Cardiac muscle cell (in vitro differentiated cells and primary cell): ENCODE data around the gene TLCD5. TPM values are rescaled to one million over a fixed set of nuclear protein-coding genes. Genes with fewer than 3 reads are reported as not detected.

ENCODE experiments used
- DNase-seq, 2 donors: peaks; one replicate each; pipeline versions ENCODE4 v3.0.0 to v3.0.0-alpha.2; 2010 to 2017; ENCODE audit warnings: low read depth in 1 of 2, low spot score in 1 of 2
- H3K27ac ChIP-seq: fragments of 200-600 bp; sonication (generic); 2 replicates; pipeline ENCODE4 v1.5.1; 2016
- H3K27me3 ChIP-seq: fragments of 200-600 bp; sonication (generic); 2 replicates; pipeline ENCODE4 v1.6.0; 2016; ENCODE audit warnings: control low read depth
- H3K36me3 ChIP-seq: fragments of 200-600 bp; sonication (generic); 2 replicates; pipeline ENCODE4 v1.5.1; 2016; ENCODE audit warnings: control low read depth
- H3K4me1 ChIP-seq: fragments of 200-600 bp; sonication (generic); 2 replicates; pipeline ENCODE4 v1.8.1; 2017; ENCODE audit warnings: low read depth, mild to moderate bottlenecking, mixed run types
- H3K4me3 ChIP-seq: fragments of 200-600 bp; sonication (generic); 2 replicates; pipeline ENCODE4 v1.5.1; 2016; ENCODE audit warnings: mild to moderate bottlenecking
- H3K9me3 ChIP-seq: fragments of 200-600 bp; sonication (generic); 2 replicates; pipeline ENCODE4 v1.5.1; 2017; ENCODE audit warnings: low read depth, mild to moderate bottlenecking, control low read depth
- CTCF ChIP-seq: IDR thresholded peaks from 2 replicates; pipeline ENCODE4 v1.5.1; 2012; ENCODE audit warnings: low read depth, mild to moderate bottlenecking, low read length
- polyA plus RNA-seq: library from polyadenylated mRNA; unstranded; fragments of >200 nt; fragmentation: Nextera tagmentation; extraction: Ambion mirVana; gene quantifications from 2 replicates; pipeline ENCODE4 v1.2.1, GENCODE V29; 2016
- total RNA-seq: library from RNA; depleted of rRNA; stranded (reverse); fragments of >200 nt; gene quantifications from 2 replicates; pipeline ENCODE4 v1.2.3, GENCODE V29; 2016

The TLCD5 gene
- total and polyA plus RNA-seq, 2 experiments from 2014 or later = 25.0 to 27.1 TPM

GRCh38 chr11:120334332-120334731 lies 9.2 kb downstream of the TLCD5 start:
- no peak overlapping the region for H3K27ac ChIP-seq
- peaks cover 20% of the 10 kb centered on the region for H3K4me1 ChIP-seq
- no peaks in the 10 kb centered on the region for H3K9me3 ChIP-seq
- H3K4me3 ChIP-seq = no peak overlapping the region
- peaks cover 11% of the 10 kb centered on the region for H3K36me3 ChIP-seq
- no peaks in the 10 kb centered on the region for H3K27me3 ChIP-seq
- TF ChIP-seq CTCF = no peak
- no peak for DNase-seq

- DNase-seq = peak; percentile 69 to 90
- H3K36me3 ChIP-seq = peaks cover 11% of the 10 kb centered on the region
- H3K4me1 ChIP-seq = peaks cover 27% of the 10 kb centered on the region
- H3K4me3 ChIP-seq = peak overlapping the region; percentile 75
- peak overlapping the region; percentile 91 for H3K27ac ChIP-seq
- peak; percentile 64 for TF ChIP-seq CTCF
- no peaks in the 10 kb centered on the region for H3K27me3 ChIP-seq
- H3K9me3 ChIP-seq = no peaks in the 10 kb centered on the region
These were observed 9.9 kb downstream of the TLCD5 start for GRCh38 chr11:120334894-120335462.

- peaks cover 32% of the 10 kb centered on the region for H3K4me1 ChIP-seq
- peaks cover 6% of the 10 kb centered on the region for H3K36me3 ChIP-seq
- no peak for TF ChIP-seq CTCF
- peak overlapping the region; percentile 75 for H3K4me3 ChIP-seq
- H3K9me3 ChIP-seq = no peaks in the 10 kb centered on the region
- peak in 1 of 2 donors; percentile 41 for DNase-seq
- H3K27ac ChIP-seq = peak overlapping the region; percentile 91
- no peaks in the 10 kb centered on the region for H3K27me3 ChIP-seq
These were observed 10.4 kb downstream of the TLCD5 start for GRCh38 chr11:120335556-120335907.

- DNase-seq = peak; percentile 97 to 99
These were observed 11.0 kb downstream of the TLCD5 start, which contains the start of gene ARHGEF12 for GRCh38 chr11:120335908-120336640. ARHGEF12 (plus strand) TSS chr11:120336413; CDS start chr11:120337244, 831 bp downstream.

More at GRCh38 chr11:120335908-120336640, 11.0 kb downstream of the TLCD5 start, which contains the start of gene ARHGEF12:
- Histone ChIP-seq H3K27ac (peak within 1 kb of the TSS; percentile 91), H3K9me3 (no peaks in the 10 kb centered on the region), H3K4me3 (peak within 1 kb of the TSS; percentile 75), H3K27me3 (no peaks in the 10 kb centered on the region), H3K4me1 (peaks cover 35% of the 10 kb centered on the region), H3K36me3 (peaks cover under 1% of the 10 kb centered on the region)
- peak; percentile 46 for TF ChIP-seq CTCF
